HG02763 (cell line): ENCODE data around the gene DUSP2.

Source experiments
- ATAC-seq: cut with Tn5 transposase; IDR thresholded peaks from one replicate; pipeline ENCODE4 v1.9.1; 2021; ENCODE audit warnings: mild to moderate bottlenecking, moderate library complexity; ENCODE audit not compliant: unreplicated experiment

Gene DUSP2

GRCh38 chr2:96145036-96145847, at the start of gene DUSP2:
Gene DUSP2, minus strand, starts transcription at chr2:96145440. Its CDS starts 86 bp downstream, at chr2:96145354.
- peak; percentile 46 for ATAC-seq

GRCh38 chr2:96191937-96192670, 46.9 kb upstream of the DUSP2 start:
- no peak for ATAC-seq

DNA sequence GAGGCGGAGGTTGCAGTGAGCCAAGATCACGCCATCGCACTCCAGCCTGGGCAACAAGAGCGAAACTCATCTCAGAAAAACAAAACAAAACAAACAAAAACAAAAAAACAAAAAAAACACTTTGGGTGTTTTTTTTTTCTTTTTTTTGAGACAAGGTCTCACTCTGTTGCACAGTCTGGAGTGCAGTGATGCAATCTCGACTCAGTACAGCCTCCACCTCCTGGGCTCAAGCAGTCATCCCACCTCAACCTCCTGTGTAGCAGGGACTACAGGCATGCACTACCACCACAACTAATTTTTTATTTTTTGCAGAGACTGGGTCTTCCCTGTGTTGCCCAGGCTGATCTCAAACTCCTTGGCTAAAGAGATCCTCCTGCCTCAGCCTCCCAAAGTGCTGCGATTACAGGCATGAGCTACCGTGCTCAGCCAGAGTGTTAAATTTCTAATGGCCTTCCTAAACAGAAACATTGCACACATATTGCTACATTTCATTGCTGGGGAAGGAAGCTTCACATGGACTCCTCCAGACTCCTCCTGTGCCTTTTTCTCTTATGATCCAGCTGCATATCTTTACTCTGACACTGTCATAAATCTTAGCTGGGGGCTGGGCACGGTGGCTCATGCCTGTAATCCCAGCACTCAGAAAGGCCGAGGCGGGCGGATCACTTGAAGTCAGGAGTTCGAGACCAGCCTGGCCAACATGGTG, 43.7 kb upstream of the DUSP2 start:
- ATAC-seq = no peak

DNA sequence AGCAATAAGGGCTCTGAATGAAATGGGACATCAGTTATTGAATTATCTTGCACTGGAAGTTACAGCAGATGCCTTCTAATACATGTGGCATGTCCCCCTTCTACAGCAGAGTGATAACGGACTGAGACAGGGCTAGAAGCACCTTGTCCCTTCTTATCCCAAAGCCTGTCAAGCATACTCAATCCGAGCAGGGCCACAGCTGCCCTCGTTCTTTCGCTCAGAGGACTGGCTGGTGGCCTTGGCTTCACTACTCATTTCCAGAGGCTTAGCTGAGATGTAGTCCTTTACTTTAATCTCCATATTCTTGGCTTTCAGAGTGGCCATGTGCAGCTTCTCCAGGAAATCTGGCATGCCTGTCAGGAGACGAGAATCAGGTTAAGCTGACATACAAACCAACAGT, 41.3 kb upstream of the DUSP2 start:
- ATAC-seq = no peak

DNA sequence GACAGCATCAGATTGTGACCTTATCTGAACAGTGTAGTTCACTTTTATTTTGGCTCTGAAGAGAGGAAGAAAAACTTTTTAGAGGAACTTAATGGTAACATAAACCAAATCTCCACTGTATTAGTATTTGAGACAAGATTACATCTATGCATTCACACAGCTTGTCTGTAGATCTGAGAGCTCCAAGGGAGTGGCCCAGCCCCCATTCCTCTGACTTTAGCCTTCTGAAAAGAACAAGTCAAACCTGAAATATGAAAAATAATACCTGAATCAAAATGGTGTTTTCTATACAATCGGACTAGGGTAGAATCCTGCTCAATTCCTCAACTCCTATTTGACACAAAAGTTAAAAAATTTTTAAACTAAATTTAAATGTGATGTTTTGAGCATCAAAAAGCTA, 40.3 kb upstream of the DUSP2 start:
- ATAC-seq = no peak

DNA sequence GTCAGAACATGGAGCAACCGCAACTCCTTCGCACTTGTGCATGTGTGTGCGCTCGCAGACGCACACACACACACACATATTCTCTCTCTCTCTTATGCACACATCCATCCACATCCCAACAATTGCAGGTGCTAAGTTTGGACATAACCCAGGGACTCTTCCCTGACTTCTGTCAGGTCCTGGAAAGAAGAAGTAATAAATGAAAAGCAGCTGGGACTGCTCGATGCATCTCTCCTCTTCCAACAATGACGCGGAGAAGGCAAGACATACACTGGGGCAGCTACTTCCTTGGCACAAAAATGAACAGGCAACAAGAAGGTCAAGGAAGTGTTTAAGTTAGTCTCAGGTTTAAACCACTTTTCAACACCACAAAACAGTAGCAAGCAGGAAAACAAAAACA, 39.7 kb upstream of the DUSP2 start:
- no peak for ATAC-seq

DNA sequence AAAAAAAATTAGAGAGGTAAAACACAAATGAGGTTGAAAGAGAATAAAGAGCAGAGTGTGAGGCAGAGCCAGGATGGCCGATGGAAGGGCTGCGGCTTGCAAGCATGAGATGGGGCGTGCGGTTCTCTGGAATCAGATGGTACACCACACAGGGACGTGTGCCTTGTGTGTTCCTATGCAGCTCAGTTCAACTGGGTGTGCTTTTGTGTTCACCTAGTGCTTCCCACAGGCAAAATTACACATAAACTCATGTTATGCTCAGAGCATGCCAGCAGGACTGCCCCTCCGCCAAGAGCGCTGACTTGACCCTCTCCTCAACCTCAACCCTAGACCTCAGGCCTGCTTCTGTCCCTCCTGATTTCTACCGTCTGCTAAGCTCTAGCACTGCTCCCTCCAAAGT, 38.9 kb upstream of the DUSP2 start:
- ATAC-seq = no peak

DNA sequence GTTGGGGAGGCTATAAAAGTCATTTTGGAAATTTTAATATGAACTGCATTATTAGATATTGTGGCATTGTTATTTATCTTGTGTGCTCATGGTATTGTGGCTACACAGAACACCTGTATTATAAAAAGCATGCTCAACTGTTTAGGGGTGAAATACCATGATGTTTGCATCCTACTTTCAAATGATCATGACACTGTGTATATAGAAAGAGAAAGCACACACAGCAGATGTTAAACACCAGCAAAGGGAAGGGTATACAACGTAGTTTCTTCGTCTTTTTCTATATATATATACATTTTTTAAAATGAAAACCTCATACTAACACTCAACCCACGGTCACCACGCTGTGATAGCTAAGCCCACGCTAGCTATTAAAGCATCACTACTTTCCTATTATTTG, 36.3 kb upstream of the DUSP2 start:
- no peak for ATAC-seq

DNA sequence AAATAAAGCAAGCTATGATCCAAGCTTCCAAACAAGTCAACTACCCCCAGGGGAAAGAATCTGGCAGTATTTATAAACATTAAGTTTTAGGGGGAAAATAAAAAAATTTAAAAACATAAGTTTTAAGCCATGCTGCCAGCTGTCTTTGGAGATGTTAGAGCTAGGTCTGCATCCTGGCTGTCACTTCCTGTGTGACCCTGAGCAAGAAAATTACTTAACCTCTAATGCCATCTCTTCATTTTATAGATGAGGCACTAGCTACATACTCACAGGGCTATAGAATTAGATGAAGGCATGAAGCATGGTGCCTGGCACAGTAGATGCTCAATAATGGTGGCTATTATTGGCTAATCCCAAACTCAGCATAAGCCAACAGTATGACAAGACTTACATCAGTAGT, 35.3 kb upstream of the DUSP2 start:
- no peak for ATAC-seq

- ATAC-seq = no peak
These were observed 34.8 kb upstream of the DUSP2 start for GRCh38 chr2:96180002-96180401.

GRCh38 chr2:96176661-96177060, 31.4 kb upstream of the DUSP2 start:
- ATAC-seq = no peak

GRCh38 chr2:96175951-96176350, 30.7 kb upstream of the DUSP2 start:
- no peak for ATAC-seq

- ATAC-seq = peak; percentile 83
These were observed 29.3 kb upstream of the DUSP2 start for GRCh38 chr2:96174251-96175144.

GRCh38 chr2:96171831-96172230, 26.6 kb upstream of the DUSP2 start:
- no peak for ATAC-seq

DNA sequence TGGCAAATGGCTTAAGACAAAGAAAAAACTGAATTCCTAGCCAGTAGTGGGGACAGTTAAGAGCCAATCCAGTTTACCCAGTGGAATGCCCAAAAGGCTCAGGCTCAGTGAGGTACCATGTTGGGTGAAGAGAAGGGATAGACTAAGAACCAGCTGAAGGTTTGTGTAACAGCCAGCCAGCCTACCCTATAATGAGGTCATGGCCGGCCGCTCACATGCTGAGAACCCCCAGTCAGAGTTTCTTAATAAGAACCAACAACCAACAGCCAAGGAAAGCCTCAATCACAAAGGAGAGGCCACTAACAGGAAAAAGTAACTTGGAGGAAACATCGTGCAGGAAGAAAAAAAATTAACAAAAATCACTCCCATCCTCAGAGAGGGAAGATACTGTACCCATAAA, 25.4 kb upstream of the DUSP2 start:
- ATAC-seq = no peak

DNA sequence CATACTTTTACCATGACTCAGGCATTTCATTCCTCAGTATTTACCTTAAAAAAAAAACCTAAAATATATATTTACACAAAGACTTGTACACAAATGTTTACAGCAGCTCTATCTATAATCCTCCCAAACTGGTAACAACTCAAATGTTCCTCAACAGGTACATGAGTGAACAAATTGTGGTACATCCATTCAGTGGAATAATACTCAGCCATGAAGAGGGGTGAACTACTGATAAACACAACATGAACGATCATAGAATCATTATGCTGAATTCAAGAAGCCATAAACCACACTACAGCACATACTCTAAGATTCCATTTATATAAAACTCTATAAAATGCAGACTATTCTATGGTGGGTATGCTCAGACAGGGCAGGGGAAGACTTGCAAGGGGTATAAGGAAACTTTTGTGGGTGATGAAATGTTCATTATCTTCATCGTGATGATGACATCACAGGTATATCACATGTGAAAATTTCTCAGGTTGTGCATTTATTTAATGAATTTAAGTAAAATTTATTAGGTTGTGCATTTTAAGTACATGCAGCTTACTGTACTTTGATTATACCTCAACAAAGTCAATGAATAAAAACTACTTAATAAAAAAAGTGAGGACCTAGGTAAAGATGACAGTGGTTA, 24.7 kb upstream of the DUSP2 start:
- ATAC-seq = no peak

DNA sequence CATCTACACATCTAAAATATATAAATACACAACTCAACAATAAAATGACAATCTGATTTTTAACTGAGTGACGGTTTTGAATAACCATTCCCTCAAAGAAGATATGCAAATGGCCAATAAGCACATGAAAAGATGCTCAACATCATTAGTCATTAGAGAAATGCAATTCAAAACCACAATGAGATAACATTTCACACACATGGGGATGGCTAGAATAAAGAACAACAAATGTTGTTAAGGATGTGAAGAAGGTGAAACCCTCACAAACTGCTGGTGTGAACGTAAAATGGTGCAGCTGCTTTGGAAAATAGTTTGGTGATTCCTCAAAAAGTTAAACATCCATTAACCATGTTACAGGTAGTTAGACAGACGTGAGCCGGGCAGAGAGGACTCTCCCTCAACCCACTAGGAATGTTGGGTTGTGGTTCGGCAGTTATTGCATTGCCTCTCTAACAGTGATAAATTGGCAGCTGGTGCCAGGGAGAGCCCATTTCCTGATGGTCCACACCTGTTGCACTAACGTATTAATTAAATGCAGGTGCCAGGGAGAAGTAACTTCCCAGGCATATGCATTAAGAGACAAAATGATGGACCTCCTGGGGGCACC, 22.3 kb upstream of the DUSP2 start:
- no peak for ATAC-seq

- ATAC-seq = peak; percentile 64
These were observed 19.4 kb upstream of the DUSP2 start for GRCh38 chr2:96164459-96165184.

- ATAC-seq = peak; percentile 53
These were observed 18.7 kb upstream of the DUSP2 start for GRCh38 chr2:96163768-96164429.
